Adrenal gland (tissue), 5 donors: ENCODE measurements around the gene MYD88.

Experiments
- CTCF ChIP-seq, 6 experiments: fragments of 450-650 bp in 4 of 6; fragments of 200-600 bp in 2 of 6; sonication (generic) in 1 of 6; IDR thresholded peaks; 1 replicate in 5 of 6; 2 replicates in 1 of 6; pipeline versions ENCODE4 v1.5.1 to v1.8.0; 2016 to 2021; ENCODE audit warnings: antibody characterized with exemption in 6 of 6, mild to moderate bottlenecking in 2 of 6, moderate library complexity in 1 of 6
- POLR2A ChIP-seq, 2 donors: fragments of 450-650 bp; IDR thresholded peaks; one replicate each; pipeline ENCODE4 v1.6.1; 2017; ENCODE audit warnings: antibody characterized with exemption in 2 of 2, mild to moderate bottlenecking in 2 of 2, moderate library complexity in 1 of 2
- donor health status: DM: no; HTN: no; CAD: no.

GRCh38 chr3:38140326-38141172 is 2.1 kb downstream of the MYD88 start:
- TF ChIP-seq CTCF (IDR thresholded peaks at IDR 0.05) (no peak), POLR2A (IDR thresholded peaks at IDR 0.05) (no peak)
